Epithelial cell of proximal tubule (primary cell): ENCODE data around the gene IDNK. TPM values are rescaled to one million over a fixed set of nuclear protein-coding genes. Genes with fewer than 3 reads are reported as not detected.

Source experiments
- DNase-seq: peaks from one replicate; pipeline ENCODE4 v3.0.0-alpha.2; 2011; ENCODE audit warnings: low read depth
- H3K4me3 ChIP-seq: 2 replicates; pipeline ENCODE4 v1.5.1; 2011; ENCODE audit warnings: low read depth, mild to moderate bottlenecking, low read length
- total RNA-seq: library from RNA; depleted of rRNA; stranded (reverse); fragments of >200 nt; gene quantifications from 2 replicates; pipeline ENCODE4 v1.2.3, GENCODE V29; 2015
- TF ChIP-seq, protein P1 (sequence below): conservative IDR thresholded peaks from 2 replicates; pipeline ENCODE4 v1.5.1; 2012; ENCODE audit warnings: low read depth, mild to moderate bottlenecking, low read length

The IDNK gene
- total RNA-seq, 1 donor from 2014 or later = 5.1 TPM

DNA sequence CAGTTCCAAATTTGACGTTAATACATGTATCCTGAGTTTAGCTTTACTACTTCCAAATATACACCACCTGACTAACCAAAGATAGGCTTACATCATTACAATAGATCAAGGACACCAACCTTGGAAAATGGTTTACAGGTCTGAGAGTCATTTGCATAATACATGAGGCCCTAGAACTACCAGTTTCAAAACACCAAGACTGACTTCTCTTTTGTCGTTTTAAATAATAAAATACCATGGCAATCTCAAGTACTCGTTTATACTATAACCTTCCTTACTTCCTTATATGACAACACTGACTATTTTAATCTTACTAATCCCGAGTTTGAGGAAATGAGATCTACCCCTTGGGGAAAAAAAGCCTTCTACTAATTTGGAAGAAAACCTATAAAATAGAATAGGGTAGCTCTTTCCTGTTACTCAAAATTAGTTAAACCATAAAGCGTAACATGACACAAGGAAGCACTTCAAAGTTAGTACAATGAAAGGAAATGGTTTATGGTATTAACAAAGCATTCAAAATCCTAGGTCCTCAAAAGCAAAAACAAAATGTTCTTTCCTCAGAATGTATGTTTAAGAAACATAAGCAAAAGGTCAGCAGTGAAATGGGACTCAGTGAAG is 42.7 kb downstream of the IDNK start:
- TF ChIP-seq, protein P1, sequence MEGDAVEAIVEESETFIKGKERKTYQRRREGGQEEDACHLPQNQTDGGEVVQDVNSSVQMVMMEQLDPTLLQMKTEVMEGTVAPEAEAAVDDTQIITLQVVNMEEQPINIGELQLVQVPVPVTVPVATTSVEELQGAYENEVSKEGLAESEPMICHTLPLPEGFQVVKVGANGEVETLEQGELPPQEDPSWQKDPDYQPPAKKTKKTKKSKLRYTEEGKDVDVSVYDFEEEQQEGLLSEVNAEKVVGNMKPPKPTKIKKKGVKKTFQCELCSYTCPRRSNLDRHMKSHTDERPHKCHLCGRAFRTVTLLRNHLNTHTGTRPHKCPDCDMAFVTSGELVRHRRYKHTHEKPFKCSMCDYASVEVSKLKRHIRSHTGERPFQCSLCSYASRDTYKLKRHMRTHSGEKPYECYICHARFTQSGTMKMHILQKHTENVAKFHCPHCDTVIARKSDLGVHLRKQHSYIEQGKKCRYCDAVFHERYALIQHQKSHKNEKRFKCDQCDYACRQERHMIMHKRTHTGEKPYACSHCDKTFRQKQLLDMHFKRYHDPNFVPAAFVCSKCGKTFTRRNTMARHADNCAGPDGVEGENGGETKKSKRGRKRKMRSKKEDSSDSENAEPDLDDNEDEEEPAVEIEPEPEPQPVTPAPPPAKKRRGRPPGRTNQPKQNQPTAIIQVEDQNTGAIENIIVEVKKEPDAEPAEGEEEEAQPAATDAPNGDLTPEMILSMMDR = no peak
- DNase-seq = no peak

DNA sequence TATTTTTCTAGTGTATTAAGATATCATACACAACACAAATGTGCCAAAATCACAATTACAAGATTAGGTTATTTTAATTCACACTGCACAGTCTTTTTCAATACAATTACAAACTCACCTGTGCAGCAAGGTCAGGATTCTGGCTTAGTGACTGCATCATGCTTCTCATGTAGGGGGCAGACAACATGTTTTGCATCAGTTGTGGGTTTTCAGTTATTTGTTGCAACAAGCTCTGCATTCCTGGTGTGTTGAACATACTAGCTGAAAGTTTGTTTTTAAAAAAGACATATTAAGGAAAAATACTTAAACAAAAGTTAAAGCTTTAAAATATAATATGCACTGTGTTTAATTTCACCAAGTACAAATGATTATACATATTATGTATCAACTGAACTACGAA is 46.1 kb downstream of the IDNK start:
- no peak for DNase-seq
- H3K4me3 ChIP-seq = no peak overlapping the region
- TF ChIP-seq, protein P1 = no peak

More for the DNA sequence above, 42.7 kb downstream of the IDNK start:
- H3K4me3 ChIP-seq = no peak overlapping the region

DNA sequence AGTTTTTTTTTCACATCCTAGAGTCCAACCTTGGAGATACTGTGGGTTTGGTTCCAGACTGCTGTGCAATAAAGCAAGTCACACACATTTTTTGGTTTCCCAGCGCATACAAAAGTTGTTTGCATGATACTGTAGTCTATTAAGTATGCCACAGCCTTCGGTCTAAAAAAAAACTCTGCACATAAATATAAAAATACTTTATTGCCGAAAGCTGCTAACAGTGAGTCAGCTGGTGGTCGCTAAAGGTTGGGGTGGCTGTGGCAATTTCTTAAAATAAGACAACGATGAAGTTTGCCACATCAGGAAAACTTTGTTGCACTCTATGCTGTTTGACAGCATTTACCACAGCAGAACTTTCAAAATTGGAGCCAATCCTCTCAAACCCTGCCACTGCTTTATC is 47.4 kb downstream of the IDNK start:
- no peak for DNase-seq
- TF ChIP-seq, protein P1 = no peak
- H3K4me3 ChIP-seq = no peak overlapping the region

DNA sequence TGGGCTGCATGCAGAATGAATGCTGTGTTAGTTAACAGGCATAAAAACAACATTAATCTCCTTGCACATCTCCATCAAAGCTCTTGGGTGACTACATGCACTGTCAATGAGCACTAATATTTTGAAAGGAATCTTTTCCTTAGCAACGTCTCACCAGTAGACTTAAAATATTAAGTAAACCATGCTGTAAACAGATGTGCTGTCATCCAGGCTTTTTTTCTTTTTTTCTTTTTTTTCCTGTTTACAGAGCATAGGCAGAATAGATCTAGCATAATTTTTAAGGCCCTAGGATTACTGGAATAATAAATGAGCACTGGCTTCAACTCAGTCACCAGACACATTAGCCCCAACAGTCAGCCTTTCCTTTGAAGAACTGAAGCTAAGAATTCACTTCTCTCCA is 48.5 kb downstream of the IDNK start:
- H3K4me3 ChIP-seq = no peak overlapping the region
- no peak for DNase-seq
- TF ChIP-seq, protein P1 = no peak

DNA sequence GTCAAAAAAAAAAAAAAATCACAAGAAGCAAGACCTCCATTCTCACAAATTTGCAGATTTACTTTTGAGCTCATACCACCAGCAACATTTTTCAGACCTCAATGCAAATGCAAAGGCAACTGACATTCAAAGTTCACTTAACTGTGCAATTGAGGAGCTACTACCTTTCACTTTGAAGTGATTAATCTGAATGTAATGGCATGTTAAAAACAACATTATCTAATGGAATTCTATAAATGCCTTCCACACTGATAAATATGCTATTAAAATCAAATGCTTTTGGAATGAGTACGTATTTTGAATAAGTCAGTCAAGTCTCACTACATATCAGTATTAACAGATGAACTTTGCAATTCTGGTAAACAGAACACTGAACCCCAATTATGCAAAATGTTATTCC is 52.5 kb downstream of the IDNK start:
- no peak overlapping the region for H3K4me3 ChIP-seq
- TF ChIP-seq, protein P1 = no peak
- DNase-seq = no peak

DNA sequence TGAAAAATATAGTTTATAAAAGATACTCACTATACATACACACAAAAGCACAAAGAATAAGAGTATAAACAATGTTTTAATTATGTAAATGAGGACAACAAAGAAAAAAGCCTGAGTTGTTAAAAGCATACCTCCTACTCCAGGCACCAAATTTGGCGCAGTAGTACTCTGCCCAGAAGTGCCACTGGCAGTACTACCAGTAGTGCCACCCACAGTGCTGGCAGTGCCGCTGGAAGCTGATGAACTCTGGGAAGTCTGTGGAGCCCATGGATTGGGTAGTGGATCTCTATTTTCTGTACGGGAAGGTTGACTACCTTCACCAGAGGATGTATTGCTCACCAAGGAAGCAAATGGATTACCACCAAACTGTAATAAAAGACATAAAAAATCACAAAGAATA is 54.7 kb downstream of the IDNK start:
- no peak for DNase-seq
- TF ChIP-seq, protein P1 = no peak
- H3K4me3 ChIP-seq = no peak overlapping the region

DNA sequence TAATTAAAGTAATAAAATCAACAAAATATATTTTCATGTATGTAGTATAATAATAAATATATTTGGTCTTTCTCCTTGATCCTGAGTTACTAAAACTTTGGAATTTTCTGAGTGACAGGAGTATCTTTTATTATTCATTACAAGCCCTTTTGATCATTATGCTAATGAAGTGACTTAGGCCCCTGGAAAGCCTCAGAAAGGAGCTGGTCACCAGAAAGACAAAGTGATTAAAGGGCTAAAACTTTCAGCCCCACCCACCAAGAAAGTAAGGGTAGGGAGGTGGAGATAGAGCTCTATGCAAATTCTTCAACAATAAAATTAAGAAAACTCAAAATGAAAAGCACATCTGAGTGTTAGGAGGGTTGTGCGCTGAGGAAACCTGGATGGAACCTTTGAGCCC is 57.3 kb downstream of the IDNK start:
- TF ChIP-seq, protein P1 = no peak
- no peak for DNase-seq
- no peak overlapping the region for H3K4me3 ChIP-seq
